ENCODE results near the gene HYDIN. TPM values are rescaled to one million over a fixed set of nuclear protein-coding genes. Genes with fewer than 3 reads are reported as not detected.

HYDIN gene
- total and polyA plus RNA-seq, 12 donors, result 0.26 to 5.1 (median 1.6) TPM

DNA sequence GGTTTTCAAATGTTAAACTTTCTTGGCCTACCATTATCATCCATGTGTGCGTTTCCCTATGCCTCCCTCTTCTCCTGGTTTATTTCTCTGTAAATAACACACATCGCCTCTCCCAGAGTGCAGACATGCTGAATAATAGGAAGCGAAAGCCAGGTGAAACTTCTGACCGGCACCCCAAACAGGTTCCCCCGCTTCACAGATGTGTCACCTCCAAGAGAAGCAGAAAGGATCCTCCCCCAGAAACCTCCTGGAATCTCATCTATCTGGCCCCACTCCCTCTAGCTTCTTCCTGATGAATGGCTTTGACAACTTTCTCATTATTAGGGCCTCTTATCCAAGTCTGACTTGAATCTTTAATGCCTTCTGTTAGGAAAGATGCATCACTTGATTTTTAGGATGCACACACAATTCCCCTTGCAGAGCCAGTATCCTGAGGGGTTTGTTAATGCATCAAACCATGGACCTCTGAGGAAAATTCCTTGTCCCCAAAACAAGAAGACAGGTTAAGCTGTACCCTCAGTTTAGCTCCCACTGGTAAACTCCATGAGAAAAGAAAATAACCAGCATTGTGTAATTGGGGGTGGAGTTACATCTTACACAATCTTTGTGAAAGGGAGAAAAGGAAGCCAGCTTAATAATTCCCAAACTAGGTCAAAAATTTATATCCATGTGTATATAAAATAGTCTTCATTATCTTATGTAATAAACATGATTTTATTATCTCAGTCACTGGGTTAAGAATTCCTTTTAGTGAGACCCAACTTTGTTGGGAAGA is 20.1 kb upstream of the HYDIN start:
- H3K36me3 ChIP-seq (replicated peaks in 1 of 2), result no peaks in the 10 kb centered on the region
- TF ChIP-seq POLR2A (IDR thresholded peaks at IDR 0.05), result no peak
- TF ChIP-seq, protein P1, sequence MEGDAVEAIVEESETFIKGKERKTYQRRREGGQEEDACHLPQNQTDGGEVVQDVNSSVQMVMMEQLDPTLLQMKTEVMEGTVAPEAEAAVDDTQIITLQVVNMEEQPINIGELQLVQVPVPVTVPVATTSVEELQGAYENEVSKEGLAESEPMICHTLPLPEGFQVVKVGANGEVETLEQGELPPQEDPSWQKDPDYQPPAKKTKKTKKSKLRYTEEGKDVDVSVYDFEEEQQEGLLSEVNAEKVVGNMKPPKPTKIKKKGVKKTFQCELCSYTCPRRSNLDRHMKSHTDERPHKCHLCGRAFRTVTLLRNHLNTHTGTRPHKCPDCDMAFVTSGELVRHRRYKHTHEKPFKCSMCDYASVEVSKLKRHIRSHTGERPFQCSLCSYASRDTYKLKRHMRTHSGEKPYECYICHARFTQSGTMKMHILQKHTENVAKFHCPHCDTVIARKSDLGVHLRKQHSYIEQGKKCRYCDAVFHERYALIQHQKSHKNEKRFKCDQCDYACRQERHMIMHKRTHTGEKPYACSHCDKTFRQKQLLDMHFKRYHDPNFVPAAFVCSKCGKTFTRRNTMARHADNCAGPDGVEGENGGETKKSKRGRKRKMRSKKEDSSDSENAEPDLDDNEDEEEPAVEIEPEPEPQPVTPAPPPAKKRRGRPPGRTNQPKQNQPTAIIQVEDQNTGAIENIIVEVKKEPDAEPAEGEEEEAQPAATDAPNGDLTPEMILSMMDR (IDR thresholded peaks at IDR 0.05), result no peak
- no peaks in the 10 kb centered on the region for H3K27me3 ChIP-seq
- no peak overlapping the region for H3K4me3 ChIP-seq
- H3K9me3 ChIP-seq (replicated peaks in 1 of 3), result no peaks in the 10 kb centered on the region
- no peak overlapping the region for H3K27ac ChIP-seq
- intact Hi-C loops (cut with DNase I), result no loop called here
- WGBS, 4 donors, result 78 to 92% (median 91%) methylated on average over 5 of the region's 5 CpGs
- DNase-seq, result no peak
- no peaks in the 10 kb centered on the region for H3K4me1 ChIP-seq (replicated peaks in 1 of 2)

GRCh38 chr16:71249399-71249798 is 18.9 kb upstream of the HYDIN start:
- no peaks in the 10 kb centered on the region for H3K9me3 ChIP-seq (replicated peaks in 1 of 3)
- WGBS, 4 donors, result 10 to 33% (median 29%) methylated on average over 1 of the region's 1 CpG
- H3K36me3 ChIP-seq (replicated peaks in 1 of 2), result no peaks in the 10 kb centered on the region
- TF ChIP-seq POLR2A (IDR thresholded peaks at IDR 0.05), result no peak
- peak in 1 of 7 donors; percentile 2 for DNase-seq
- no peak overlapping the region for H3K4me3 ChIP-seq
- intact Hi-C loops (cut with DNase I), result no loop called here
- no peak overlapping the region for H3K27ac ChIP-seq
- no peaks in the 10 kb centered on the region for H3K27me3 ChIP-seq
- no peaks in the 10 kb centered on the region for H3K4me1 ChIP-seq (replicated peaks in 1 of 2)

DNA sequence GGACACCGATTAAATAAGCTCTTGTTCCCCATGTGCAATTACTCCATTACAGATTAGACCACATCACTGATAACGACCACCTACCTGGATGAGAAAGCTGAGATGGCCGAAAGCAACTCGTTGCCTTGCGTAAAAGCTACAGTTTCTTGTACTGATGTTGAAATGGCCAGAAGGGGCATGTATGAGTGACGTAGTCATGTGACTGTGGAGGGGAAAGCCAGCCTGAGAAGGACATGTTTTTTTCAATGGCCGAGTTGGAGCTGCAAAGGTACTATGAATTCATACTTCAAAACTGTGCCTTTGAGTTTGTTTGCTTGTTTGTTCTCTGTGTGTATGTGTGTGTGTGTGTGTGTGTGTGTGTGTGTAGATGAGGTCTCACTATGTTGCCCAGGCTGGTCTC is 17.0 kb upstream of the HYDIN start:
- Histone ChIP-seq H3K4me1 (replicated peaks in 1 of 2) (no peaks in the 10 kb centered on the region), H3K27ac (no peak overlapping the region), H3K4me3 (no peak overlapping the region), H3K27me3 (no peaks in the 10 kb centered on the region), H3K9me3 (replicated peaks in 1 of 3) (no peaks in the 10 kb centered on the region), H3K36me3 (replicated peaks in 1 of 2) (no peaks in the 10 kb centered on the region)
- no peak for DNase-seq
- no peak for TF ChIP-seq POLR2A (IDR thresholded peaks at IDR 0.05)
- TF ChIP-seq, protein P1 (IDR thresholded peaks at IDR 0.05), result no peak
- WGBS, 4 donors, result 74 to 91% (median 86%) methylated on average over 7 of the region's 7 CpGs
- intact Hi-C loops (cut with DNase I), result no loop called here

DNA sequence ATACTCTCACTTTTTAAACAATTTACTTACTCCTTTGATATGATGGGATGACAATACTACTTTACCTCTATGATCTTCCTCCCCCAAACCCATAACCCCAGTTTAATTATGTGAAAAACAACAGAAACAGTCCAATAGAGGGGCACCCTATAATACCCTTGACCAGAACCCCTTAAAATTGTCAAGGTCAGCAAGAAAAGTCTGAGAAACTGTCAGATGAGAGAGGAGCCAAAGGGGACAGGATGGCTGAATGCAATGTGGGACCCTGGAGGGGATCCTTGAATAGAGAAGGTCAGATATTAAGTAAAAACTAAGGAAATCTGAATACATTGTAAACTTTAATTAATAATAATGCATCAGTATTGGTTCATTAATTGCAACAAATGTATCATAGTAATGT is 15.8 kb upstream of the HYDIN start:
- H3K36me3 ChIP-seq (replicated peaks in 1 of 2), result no peaks in the 10 kb centered on the region
- intact Hi-C loops (cut with DNase I), result no loop called here
- H3K9me3 ChIP-seq (replicated peaks in 1 of 3), result no peaks in the 10 kb centered on the region
- H3K27me3 ChIP-seq, result no peaks in the 10 kb centered on the region
- H3K4me1 ChIP-seq (replicated peaks in 1 of 2), result no peaks in the 10 kb centered on the region
- H3K4me3 ChIP-seq, result no peak overlapping the region
- no peak for DNase-seq
- TF ChIP-seq, protein P1 (IDR thresholded peaks at IDR 0.05), result no peak
- TF ChIP-seq POLR2A (IDR thresholded peaks at IDR 0.05), result no peak
- H3K27ac ChIP-seq, result no peak overlapping the region

- DNase-seq, result no peak
- Histone ChIP-seq H3K36me3 (replicated peaks in 1 of 2) (no peaks in the 10 kb centered on the region), H3K27me3 (no peaks in the 10 kb centered on the region), H3K9me3 (replicated peaks in 1 of 3) (no peaks in the 10 kb centered on the region), H3K27ac (no peak overlapping the region), H3K4me1 (replicated peaks in 1 of 2) (no peaks in the 10 kb centered on the region), H3K4me3 (no peak overlapping the region)
- 70 to 90% (median 89%) methylated on average over 1 of the region's 1 CpG for WGBS, 4 donors
- intact Hi-C loops (cut with DNase I), result no loop called here
- TF ChIP-seq, protein P1 (IDR thresholded peaks at IDR 0.05), result no peak
- TF ChIP-seq POLR2A (IDR thresholded peaks at IDR 0.05), result no peak
Measured at GRCh38 chr16:71244521-71244920, 14.0 kb upstream of the HYDIN start.

Measured in adrenal gland (tissue), 12 donors.